GM10266 (cell line): ENCODE measurements around the gene CAPN7.

Experiments used
- DNase-seq: peaks from one replicate; pipeline ENCODE4 v3.0.0; 2012; ENCODE audit errors: extremely low spot score
- CTCF ChIP-seq: IDR thresholded peaks from 2 replicates; pipeline ENCODE4 v1.5.1; 2012; ENCODE audit warnings: mild to moderate bottlenecking, low read depth; ENCODE audit not compliant: control insufficient read depth, insufficient read depth; ENCODE audit errors: missing control alignments

Gene CAPN7

GRCh38 chr3:15277861-15278500 lies 71.9 kb downstream of the CAPN7 start:
- DNase-seq: no peak
- no peak for TF ChIP-seq CTCF

- no peak for DNase-seq
- no peak for TF ChIP-seq CTCF
Measured at GRCh38 chr3:15279205-15279604, 73.2 kb downstream of the CAPN7 start.

DNA sequence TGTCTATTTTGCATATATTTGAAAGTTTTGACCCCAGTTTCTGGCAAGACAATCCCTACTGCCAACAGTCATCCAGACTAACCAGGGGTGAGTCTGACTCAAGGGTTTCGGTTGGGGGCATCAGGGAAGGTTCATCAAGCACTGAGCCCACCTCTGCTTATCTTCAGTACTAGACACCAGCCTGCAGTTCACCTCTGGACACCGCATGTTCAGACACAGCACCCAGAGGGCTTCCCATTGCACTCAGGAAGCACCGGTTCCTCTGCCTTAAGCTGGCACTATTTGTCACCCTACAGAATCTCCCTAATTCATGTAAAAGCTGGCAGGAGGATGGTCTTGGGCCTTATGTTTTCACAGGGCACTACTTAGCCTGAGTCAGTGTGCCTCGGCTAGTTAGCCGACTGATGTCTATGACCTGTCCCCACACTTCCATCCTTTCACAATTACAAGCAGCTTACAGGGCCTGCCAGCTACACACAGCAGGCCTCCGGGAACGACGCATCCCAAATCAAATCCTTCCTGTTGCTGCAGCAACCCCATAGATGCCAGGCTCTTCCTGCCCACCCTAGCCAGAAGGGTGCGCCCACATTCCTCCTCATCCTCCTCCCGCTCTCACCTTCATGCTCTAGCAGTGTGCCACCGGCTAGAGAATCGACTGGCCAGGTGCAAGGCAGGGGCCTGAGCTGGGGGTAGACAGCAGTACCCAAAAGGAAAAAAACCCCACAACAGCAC lies 73.8 kb downstream of the CAPN7 start:
- no peak for DNase-seq
- no peak for TF ChIP-seq CTCF

DNA sequence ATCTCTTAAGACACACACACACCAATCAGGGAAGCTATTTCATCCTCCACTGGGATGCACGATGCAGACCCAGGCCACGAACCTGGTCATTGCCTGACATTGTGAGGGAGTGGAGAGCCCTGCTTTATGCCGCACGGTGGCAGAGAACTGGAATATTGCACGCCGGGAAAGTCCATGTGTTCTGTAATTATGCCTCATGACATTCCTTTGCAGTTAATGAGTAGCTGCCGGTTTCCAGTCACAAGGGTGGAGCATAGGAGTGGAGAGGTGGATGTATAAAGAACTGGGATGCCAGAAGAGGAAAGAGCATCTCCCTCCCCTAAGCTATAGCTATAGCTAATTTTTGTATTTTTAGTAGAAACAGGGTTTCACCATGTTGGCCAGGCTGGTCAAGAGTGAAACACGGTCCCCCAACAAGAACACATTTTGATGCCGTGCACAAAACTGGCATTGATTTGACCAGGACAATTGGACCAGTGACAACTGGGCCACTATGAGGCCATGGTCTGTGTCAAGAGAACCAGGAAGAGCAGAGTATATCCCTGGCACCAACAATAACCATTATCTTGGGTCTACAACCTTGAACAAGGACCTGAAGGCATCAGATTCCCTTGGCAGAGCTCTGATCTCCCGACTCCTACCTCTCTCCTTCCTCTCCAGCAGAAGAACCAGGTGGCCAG lies 74.9 kb downstream of the CAPN7 start:
- no peak for TF ChIP-seq CTCF
- no peak for DNase-seq

GRCh38 chr3:15281817-15282216 lies 75.8 kb downstream of the CAPN7 start:
- no peak for DNase-seq
- TF ChIP-seq CTCF: no peak

DNA sequence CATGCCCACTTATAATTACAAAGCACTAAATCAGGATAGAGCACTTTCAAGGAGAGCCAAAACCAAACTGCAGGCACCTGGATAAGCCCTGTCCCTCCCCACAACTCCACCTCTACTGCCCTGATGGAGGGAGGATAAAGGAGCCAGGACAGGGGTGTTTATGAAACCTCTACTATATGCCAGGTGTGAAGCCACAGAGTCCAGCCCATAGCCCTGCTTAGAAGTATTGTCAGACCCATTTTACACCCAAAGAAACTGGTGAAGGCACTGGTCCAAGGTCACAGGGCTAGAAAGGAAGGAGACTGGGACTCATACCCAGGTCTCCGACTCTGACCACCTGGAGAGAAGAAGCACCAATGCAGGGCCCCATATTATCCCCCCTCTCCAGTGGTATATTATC lies 77.7 kb downstream of the CAPN7 start:
- no peak for DNase-seq

More for the DNA sequence above, 77.7 kb downstream of the CAPN7 start:
- TF ChIP-seq CTCF: no peak
